ENCODE data around the gene PGBD5. TPM values are rescaled to one million over a fixed set of nuclear protein-coding genes. Genes with fewer than 3 reads are reported as not detected.
"Not testable (repeated sequence)": the region's sequence is repeated elsewhere in the genome, so short reads cannot be mapped to it uniquely, and the experiment has no call there.

The PGBD5 gene
- total RNA-seq, 1 experiment from 2014 or later: 34.7 TPM

- DNase-seq: no peak
- Histone ChIP-seq H3K4me3 (ENCODE audit: insufficient read depth, low read depth, low read length) (no peak overlapping the region), H3K36me3 (replicated peaks; ENCODE audit: control insufficient read depth, insufficient read depth, low read length) (no peaks in the 10 kb centered on the region), H3K27me3 (ENCODE audit: control insufficient read depth, insufficient read depth, low read length) (no peaks in the 10 kb centered on the region)
These were observed 10.6 kb downstream of the PGBD5 start for GRCh38 chr1:230415405-230416132.

- no peak overlapping the region for H3K4me3 ChIP-seq (ENCODE audit: insufficient read depth, low read depth, low read length)
- no peaks in the 10 kb centered on the region for H3K27me3 ChIP-seq (ENCODE audit: control insufficient read depth, insufficient read depth, low read length)
- DNase-seq: no peak
- H3K36me3 ChIP-seq (replicated peaks; ENCODE audit: control insufficient read depth, insufficient read depth, low read length): no peaks in the 10 kb centered on the region
These were observed 11.4 kb downstream of the PGBD5 start for GRCh38 chr1:230414694-230415093.

- H3K4me3 ChIP-seq (ENCODE audit: insufficient read depth, low read depth, low read length): no peak overlapping the region
- no peak for DNase-seq
- H3K36me3 ChIP-seq (replicated peaks; ENCODE audit: control insufficient read depth, insufficient read depth, low read length): no peaks in the 10 kb centered on the region
- H3K27me3 ChIP-seq (ENCODE audit: control insufficient read depth, insufficient read depth, low read length): no peaks in the 10 kb centered on the region
These were observed 12.0 kb downstream of the PGBD5 start for GRCh38 chr1:230414102-230414501.

GRCh38 chr1:230413061-230413460 is 13.1 kb downstream of the PGBD5 start:
- Histone ChIP-seq H3K36me3 (replicated peaks; ENCODE audit: control insufficient read depth, insufficient read depth, low read length) (no peaks in the 10 kb centered on the region), H3K4me3 (ENCODE audit: insufficient read depth, low read depth, low read length) (no peak overlapping the region), H3K27me3 (ENCODE audit: control insufficient read depth, insufficient read depth, low read length) (no peaks in the 10 kb centered on the region)
- no peak for DNase-seq

GRCh38 chr1:230408971-230409370 is 17.2 kb downstream of the PGBD5 start:
- no peak overlapping the region for H3K4me3 ChIP-seq (ENCODE audit: insufficient read depth, low read depth, low read length)
- no peaks in the 10 kb centered on the region for H3K36me3 ChIP-seq (replicated peaks; ENCODE audit: control insufficient read depth, insufficient read depth, low read length)
- no peaks in the 10 kb centered on the region for H3K27me3 ChIP-seq (ENCODE audit: control insufficient read depth, insufficient read depth, low read length)
- no peak for DNase-seq

GRCh38 chr1:230407351-230407750 is 18.8 kb downstream of the PGBD5 start:
- Histone ChIP-seq H3K27me3 (ENCODE audit: control insufficient read depth, insufficient read depth, low read length) (no peaks in the 10 kb centered on the region), H3K36me3 (replicated peaks; ENCODE audit: control insufficient read depth, insufficient read depth, low read length) (no peaks in the 10 kb centered on the region; the same call in 1 of the 2 replicates), H3K4me3 (ENCODE audit: insufficient read depth, low read depth, low read length) (no peak overlapping the region)
- no peak for DNase-seq

- not testable (repeated sequence) for H3K36me3 ChIP-seq (replicated peaks; ENCODE audit: control insufficient read depth, insufficient read depth, low read length); H3K27me3 ChIP-seq (ENCODE audit: control insufficient read depth, insufficient read depth, low read length); H3K4me3 ChIP-seq (ENCODE audit: insufficient read depth, low read depth, low read length); DNase-seq
These were observed 19.4 kb downstream of the PGBD5 start for GRCh38 chr1:230406727-230407126.

- peak; percentile 79 for DNase-seq
- no peaks in the 10 kb centered on the region for H3K27me3 ChIP-seq (ENCODE audit: control insufficient read depth, insufficient read depth, low read length)
- no peak overlapping the region for H3K4me3 ChIP-seq (ENCODE audit: insufficient read depth, low read depth, low read length)
- H3K36me3 ChIP-seq (replicated peaks; ENCODE audit: control insufficient read depth, insufficient read depth, low read length): no peaks in the 10 kb centered on the region; the same call in 1 of the 2 replicates
These were observed 22.7 kb downstream of the PGBD5 start for GRCh38 chr1:230403442-230403841.

- Histone ChIP-seq H3K4me3 (ENCODE audit: insufficient read depth, low read depth, low read length) (no peak overlapping the region), H3K36me3 (replicated peaks; ENCODE audit: control insufficient read depth, insufficient read depth, low read length) (no peaks in the 10 kb centered on the region; the same call in none of the 2 replicates), H3K27me3 (ENCODE audit: control insufficient read depth, insufficient read depth, low read length) (no peaks in the 10 kb centered on the region)
- no peak for DNase-seq
These were observed 24.3 kb downstream of the PGBD5 start for GRCh38 chr1:230401763-230402294.

- DNase-seq: peak; percentile 50
- no peaks in the 10 kb centered on the region; the same call in none of the 2 replicates for H3K36me3 ChIP-seq (replicated peaks; ENCODE audit: control insufficient read depth, insufficient read depth, low read length)
- H3K4me3 ChIP-seq (ENCODE audit: insufficient read depth, low read depth, low read length): no peak overlapping the region
- no peaks in the 10 kb centered on the region for H3K27me3 ChIP-seq (ENCODE audit: control insufficient read depth, insufficient read depth, low read length)
These were observed 25.0 kb downstream of the PGBD5 start for GRCh38 chr1:230401101-230401500.

GRCh38 chr1:230400007-230400344 is 26.2 kb downstream of the PGBD5 start:
- H3K27me3 ChIP-seq (ENCODE audit: control insufficient read depth, insufficient read depth, low read length): no peaks in the 10 kb centered on the region
- no peak overlapping the region for H3K4me3 ChIP-seq (ENCODE audit: insufficient read depth, low read depth, low read length)
- no peaks in the 10 kb centered on the region; the same call in none of the 2 replicates for H3K36me3 ChIP-seq (replicated peaks; ENCODE audit: control insufficient read depth, insufficient read depth, low read length)
- no peak for DNase-seq

GRCh38 chr1:230399321-230400006 is 26.7 kb downstream of the PGBD5 start:
- H3K27me3 ChIP-seq (ENCODE audit: control insufficient read depth, insufficient read depth, low read length): no peaks in the 10 kb centered on the region
- no peak for DNase-seq
- no peak overlapping the region for H3K4me3 ChIP-seq (ENCODE audit: insufficient read depth, low read depth, low read length)
- H3K36me3 ChIP-seq (replicated peaks; ENCODE audit: control insufficient read depth, insufficient read depth, low read length): no peaks in the 10 kb centered on the region; the same call in none of the 2 replicates

- no peaks in the 10 kb centered on the region for H3K27me3 ChIP-seq (ENCODE audit: control insufficient read depth, insufficient read depth, low read length)
- peak; percentile 22 for DNase-seq
- H3K36me3 ChIP-seq (replicated peaks; ENCODE audit: control insufficient read depth, insufficient read depth, low read length): no peaks in the 10 kb centered on the region; the same call in none of the 2 replicates
These were observed 27.3 kb downstream of the PGBD5 start for GRCh38 chr1:230398856-230399255.

GRCh38 chr1:230396966-230397365 is 29.2 kb downstream of the PGBD5 start:
- Histone ChIP-seq H3K36me3 (replicated peaks; ENCODE audit: control insufficient read depth, insufficient read depth, low read length) (no peaks in the 10 kb centered on the region; the same call in 1 of the 2 replicates), H3K27me3 (ENCODE audit: control insufficient read depth, insufficient read depth, low read length) (no peaks in the 10 kb centered on the region), H3K4me3 (ENCODE audit: insufficient read depth, low read depth, low read length) (no peak overlapping the region)
- no peak for DNase-seq

More at GRCh38 chr1:230398856-230399255, 27.3 kb downstream of the PGBD5 start:
- no peak overlapping the region for H3K4me3 ChIP-seq (ENCODE audit: insufficient read depth, low read depth, low read length)

GRCh38 chr1:230395932-230396331 is 30.2 kb downstream of the PGBD5 start:
- Histone ChIP-seq H3K36me3 (replicated peaks; ENCODE audit: control insufficient read depth, insufficient read depth, low read length) (no peaks in the 10 kb centered on the region; the same call in 1 of the 2 replicates), H3K4me3 (ENCODE audit: insufficient read depth, low read depth, low read length) (no peak overlapping the region), H3K27me3 (ENCODE audit: control insufficient read depth, insufficient read depth, low read length) (no peaks in the 10 kb centered on the region)
- no peak for DNase-seq

All from H7 (cell line).